ENCODE data around the gene CHST9.

- TF ChIP-seq CTCF (optimal IDR thresholded peaks at IDR 0.05 in 1 of 3, IDR thresholded peaks at IDR 0.05 in 1 of 3, conservative IDR thresholded peaks at IDR 0.05 in 1 of 3; ENCODE audit: extremely low read depth in 1 of 3, insufficient read depth in 2 of 3, low read length in 3 of 3): no peak
- no peak for TF ChIP-seq EZH2 (IDR thresholded peaks at IDR 0.05; ENCODE audit: low read length)
Observed at GRCh38 chr18:26960911-26961310, 224.2 kb downstream of the CHST9 start.

Measured in keratinocyte (primary cell).